ENCODE data around the gene PSTPIP2. TPM values are rescaled to one million over a fixed set of nuclear protein-coding genes. Genes with fewer than 3 reads are reported as not detected.

Gene PSTPIP2
- total and polyA plus RNA-seq, 2 donors (not counting 3 experiments of a cell fraction or from before 2014, with no cell fraction given): 1.6 to 4.9 TPM

GRCh38 chr18:45991788-45992187 is 80.3 kb downstream of the PSTPIP2 start:
- no peaks in the 10 kb centered on the region for H3K9me1 ChIP-seq (replicated peaks; ENCODE audit: control insufficient read depth, extremely low read depth, insufficient read depth, low read length)
- H3K9ac ChIP-seq (replicated peaks; ENCODE audit: extremely low read depth, insufficient read depth, low read length): no peak overlapping the region
- intact Hi-C loops (cut with micrococcal nuclease) (no loop called here), dilution Hi-C loops (cut with MboI; ENCODE audit: extremely low pct_ligation_motif_present, low sequenced_read_pairs) (no loop called here)
- POLR2A ChIA-PET: no interaction called here
- no peaks in the 10 kb centered on the region for H3K79me2 ChIP-seq (ENCODE audit: control insufficient read depth, insufficient read depth, low read length)
- no TSS peak for BruUV-seq (replicated peaks)
- no peak overlapping the region for H3K4me2 ChIP-seq (ENCODE audit: insufficient read depth, low read length)
- H4K20me1 ChIP-seq (replicated peaks; ENCODE audit: control insufficient read depth, extremely low read depth, insufficient read depth, low read length): no peaks in the 10 kb centered on the region
- H3K36me3 ChIP-seq (ENCODE audit: control insufficient read depth in 2 of 2, extremely low read depth in 1 of 2, insufficient read depth in 2 of 2, low read length in 2 of 2): no peaks in the 10 kb centered on the region
- FAIRE-seq (no peak), DNase-seq (ENCODE audit: low read depth, low spot score) (no peak)
- TF ChIP-seq FOS (IDR thresholded peaks at IDR 0.05; ENCODE audit: borderline replicate concordance, insufficient read depth, low read length) (no peak), CTCF (IDR thresholded peaks at IDR 0.05; ENCODE audit: extremely low read depth in 1 of 2, insufficient read depth in 1 of 2, low read depth in 1 of 2, low read length in 2 of 2) (no peak), POLR2AphosphoS5 (IDR thresholded peaks at IDR 0.05; ENCODE audit: insufficient read depth, low read depth, low read length) (no peak), MAX (IDR thresholded peaks at IDR 0.05; ENCODE audit: insufficient read depth, insufficient read length) (no peak), MYC (IDR thresholded peaks at IDR 0.05; ENCODE audit: low read depth, low read length) (no peak), GATA2 (IDR thresholded peaks at IDR 0.05; ENCODE audit: insufficient read depth, insufficient read length, low read depth, low read length) (no peak), EZH2 (IDR thresholded peaks at IDR 0.05; ENCODE audit: borderline replicate concordance, low read depth, low read length, severe bottlenecking) (no peak), POLR2A (IDR thresholded peaks at IDR 0.05; ENCODE audit: low read depth, low read length) (no peak), JUN (IDR thresholded peaks at IDR 0.05; ENCODE audit: borderline replicate concordance, insufficient read depth, insufficient read length, low read depth) (no peak)
- no peak overlapping the region for H2AFZ ChIP-seq (ENCODE audit: low read depth, low read length)
- H3K27me3 ChIP-seq (ENCODE audit: control insufficient read depth in 2 of 2, insufficient read depth in 2 of 2, low read length in 2 of 2): no peaks in the 10 kb centered on the region
- no peaks in the 10 kb centered on the region for H3K9me3 ChIP-seq (replicated peaks; ENCODE audit: control insufficient read depth, insufficient read depth, low read length)
- H3K4me3 ChIP-seq (replicated peaks in 1 of 3; ENCODE audit: insufficient read depth in 1 of 3, low read depth in 1 of 3, low read length in 3 of 3): no peak overlapping the region
- CTCF ChIA-PET: interaction anchor here (1.4 kb wide), 1 partner anchor 19 kb away, joined by 3 read pairs; no protein-coding TSS in a partner anchor
- H3K27ac ChIP-seq (ENCODE audit: insufficient read depth, low read depth, low read length): no peak overlapping the region
- H3K4me1 ChIP-seq (ENCODE audit: control insufficient read depth, extremely low read depth, insufficient read depth, low read length): peaks cover 7% of the 10 kb centered on the region

Data from endothelial cell of umbilical vein (primary cell).